CD4-positive, alpha-beta T cell treated with Interleukin-17A for 1 hour (primary cell): ENCODE data around the gene RAB34.
A peak's percentile ranks its signal among the peaks of the same experiment; 100 is the strongest.
"Not testable (repeated sequence)": the region's sequence is repeated elsewhere in the genome, so short reads cannot be mapped to it uniquely, and the experiment has no call there.

Experiments
- DNase-seq: peaks from one replicate; pipeline ENCODE4 v3.0.0-alpha.2; 2020

RAB34 gene

DNA sequence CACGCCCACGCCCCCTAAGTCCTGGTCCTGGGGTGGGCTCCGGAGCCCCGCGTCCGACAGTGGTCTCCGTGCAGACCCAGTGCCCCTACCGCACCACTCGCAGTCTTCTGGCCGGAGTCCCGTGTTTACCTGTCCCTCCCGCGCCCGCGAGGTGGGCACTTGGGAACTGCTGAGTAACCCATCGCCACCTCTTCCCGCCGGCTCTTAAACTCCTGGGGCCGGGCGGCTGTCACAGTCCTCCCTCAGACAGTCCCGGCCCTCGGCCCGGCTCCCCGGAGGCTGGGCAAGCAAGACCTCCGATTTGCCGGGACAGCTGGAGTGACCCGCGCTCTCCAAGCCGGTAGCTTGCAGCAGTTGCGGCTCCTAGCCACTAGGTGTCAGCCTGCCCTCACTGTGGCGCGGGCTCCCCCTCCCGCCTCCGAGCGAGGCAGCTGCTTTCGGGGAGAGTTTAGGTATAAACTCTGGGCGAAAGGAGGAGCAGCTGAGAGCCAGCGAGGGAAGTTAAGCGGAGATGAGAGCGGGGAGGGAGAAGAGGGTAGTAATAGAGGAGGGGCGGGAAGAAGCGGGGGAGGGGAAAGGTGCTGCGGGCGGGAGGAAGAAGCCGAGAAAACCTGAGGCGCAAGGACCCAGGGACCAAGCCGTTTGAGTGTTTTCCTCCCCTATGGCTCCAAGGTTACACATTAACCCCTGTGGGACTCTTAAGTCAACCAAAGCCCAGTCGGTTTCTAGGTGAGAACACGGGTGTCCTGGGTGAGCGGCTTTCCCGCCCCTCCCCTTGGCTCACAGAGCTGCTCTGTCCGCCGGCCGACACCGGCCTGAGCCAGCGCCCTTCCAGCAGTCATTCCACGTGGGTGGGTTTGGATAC, 9.2 kb upstream of the RAB34 start:
- peak; percentile 93 for DNase-seq

DNA sequence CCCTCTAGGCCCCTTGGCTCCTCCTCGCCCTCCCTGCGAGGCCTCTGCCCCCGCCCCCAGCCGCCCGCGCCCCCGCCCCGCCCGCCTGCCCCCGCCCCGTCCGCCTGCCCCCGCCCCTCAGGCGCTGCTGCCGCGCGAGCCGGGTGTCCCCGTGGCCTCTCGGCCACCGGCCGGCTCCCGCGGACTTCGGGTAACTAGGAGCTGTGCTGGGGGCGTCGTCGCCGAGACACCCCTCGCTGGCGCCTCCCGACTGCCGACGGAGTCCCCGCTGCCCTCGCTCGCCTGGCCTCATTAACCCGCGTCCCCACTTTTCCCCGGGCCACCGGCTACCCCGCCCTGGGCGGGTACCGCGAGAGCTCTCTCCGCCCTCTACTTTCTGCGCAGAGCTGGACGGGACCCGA, 8.6 kb upstream of the RAB34 start, which contains the start of gene TLCD1:
TLCD1 (minus strand) TSS at position 8 of the 401 bp plus-strand sequence. CDS start 136 bp downstream, outside the sequence.
- DNase-seq: peak; percentile 71

DNA sequence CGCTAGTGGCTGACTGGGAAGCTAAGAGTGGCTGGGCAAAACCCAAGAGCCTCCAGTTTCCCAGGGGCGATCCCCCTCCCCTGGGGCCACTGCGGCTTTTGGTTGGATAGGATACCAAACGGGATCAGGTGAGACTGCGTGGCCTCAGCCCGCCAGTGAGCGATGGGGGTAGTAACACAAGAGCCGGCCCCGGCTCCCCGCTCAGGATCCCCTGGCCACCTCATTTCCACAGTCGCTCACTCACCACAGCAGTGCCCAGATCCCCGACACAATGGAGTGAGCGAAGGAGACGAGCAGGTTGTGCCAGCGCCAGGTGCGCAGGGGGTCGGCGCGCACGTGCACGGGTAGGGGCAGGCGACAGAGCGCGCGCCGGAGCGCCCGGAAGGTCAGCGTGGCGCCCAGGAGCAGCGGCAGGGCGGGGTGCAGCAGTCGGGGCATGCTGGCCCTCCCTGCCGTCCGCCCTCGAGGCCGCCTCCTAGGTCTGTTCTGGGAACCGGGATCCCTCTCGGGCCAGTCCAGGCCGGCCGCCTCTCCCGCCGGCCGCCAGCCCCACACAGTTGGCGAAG, 8.1 kb upstream of the RAB34 start:
- DNase-seq: no peak

DNA sequence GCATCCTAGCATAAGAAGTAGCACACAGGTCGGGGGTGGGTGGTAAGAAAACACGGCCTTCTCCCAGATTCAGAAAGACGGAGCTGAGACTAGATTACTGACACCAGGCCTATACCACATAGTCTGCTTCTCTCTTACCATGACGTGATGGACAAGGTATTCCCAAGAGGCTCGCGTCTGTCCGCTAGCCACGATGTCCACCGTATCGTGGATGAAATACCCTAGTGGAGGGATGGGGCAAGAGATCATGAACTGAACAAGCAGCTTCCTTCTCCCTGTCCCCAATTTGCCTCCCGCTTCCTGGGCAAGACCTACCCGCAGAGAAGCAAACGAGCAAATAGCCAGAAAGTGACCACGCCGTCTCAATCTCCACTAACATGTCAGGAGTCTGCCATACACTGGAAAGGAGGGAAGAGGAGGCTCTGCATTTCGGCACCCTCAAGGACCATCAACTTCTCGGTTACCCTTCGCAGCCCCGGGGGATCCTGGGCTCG, 7.5 kb upstream of the RAB34 start:
- peak; percentile 25 for DNase-seq

DNA sequence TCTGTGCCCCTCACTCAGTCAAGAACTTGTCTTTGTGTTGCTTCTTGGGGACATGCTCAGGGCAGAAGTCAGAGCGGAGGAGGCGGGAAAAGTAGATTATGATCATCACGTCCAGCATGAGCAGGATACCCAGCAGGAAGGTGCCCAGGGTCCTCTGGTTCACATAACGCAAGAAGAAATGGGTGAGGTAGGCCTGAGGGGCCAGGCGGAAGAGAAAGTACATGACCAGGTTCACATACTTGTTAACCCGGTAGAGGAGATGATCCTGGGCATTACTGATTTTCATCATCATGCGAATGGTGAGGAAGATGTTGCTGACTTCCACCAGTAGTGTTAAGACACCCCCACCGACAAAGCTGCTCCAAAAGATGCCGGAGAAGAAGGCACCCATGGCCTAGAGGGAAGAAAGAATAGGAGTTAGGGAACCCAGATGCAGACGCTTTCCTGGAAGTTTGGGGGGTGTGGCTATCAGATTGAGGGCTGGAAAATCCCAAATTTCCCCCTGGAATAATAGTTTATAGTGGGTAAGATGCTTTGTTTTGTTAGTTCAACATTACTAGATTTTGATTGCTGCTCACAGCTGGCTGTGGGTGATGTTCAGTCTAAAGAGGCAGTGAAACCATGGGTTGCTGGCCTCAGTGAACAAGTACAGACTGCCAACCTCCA, 7.0 kb upstream of the RAB34 start:
- DNase-seq: no peak

DNA sequence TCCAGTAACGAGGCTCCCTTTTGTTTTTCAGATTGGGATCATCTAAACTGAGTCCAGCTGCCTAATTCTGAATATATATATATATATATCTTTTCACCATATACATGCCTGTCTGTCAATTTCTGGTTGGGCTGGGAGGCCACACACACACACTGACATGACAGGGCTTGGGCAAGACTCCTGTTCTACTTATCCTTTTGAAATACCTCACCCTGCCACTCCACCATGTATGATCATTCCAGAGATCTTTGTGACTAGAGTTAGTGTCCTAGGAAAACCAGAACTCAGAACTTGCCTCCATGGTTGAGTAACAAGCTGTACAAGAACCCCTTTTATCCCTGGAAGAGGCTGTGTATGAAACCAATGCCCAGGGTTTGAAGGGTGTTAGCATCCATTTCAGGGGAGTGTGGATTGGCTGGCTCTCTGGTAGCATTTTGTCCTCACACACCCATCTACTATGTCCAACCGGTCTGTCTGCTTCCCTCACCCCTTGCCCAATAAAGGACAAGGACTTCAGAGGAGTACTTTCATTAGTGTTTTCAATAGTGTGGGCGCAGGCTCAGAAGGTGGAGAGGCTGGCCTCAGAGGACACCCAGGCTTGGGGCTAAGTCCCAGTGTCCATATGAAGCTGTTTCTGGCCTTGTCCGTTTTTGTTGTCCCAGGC, 6.3 kb upstream of the RAB34 start:
- DNase-seq: not testable (repeated sequence)

DNA sequence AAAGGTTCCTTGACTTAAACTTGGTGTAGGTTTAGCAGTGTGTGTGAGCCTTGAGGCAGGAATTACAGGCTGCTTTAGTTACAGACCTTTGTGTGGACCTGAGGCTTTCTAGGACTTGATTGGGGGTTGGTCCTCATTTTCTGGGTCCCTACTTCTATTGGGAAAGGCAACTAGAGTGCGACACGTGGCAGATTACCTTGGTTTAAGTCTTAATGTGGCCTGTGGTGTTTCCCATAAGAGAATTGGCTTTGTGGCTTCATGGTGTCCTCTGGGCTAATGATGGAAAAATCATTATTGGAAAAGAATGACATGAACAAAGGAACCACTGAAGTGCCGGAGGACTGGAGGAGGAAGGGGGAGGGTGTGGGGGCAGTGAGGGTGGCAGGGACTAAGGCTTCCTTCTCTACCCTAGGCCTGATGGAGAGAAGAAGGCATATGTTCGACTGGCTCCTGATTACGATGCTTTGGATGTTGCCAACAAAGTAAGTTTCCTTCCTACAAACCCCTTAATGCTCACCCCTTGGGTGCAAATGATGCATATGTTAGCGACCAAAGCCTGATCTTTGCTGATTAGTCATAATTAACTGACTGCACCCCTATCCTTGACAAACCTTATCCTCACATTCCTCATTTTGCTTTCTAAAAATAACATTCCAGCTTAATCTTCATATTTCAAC, 5.6 kb upstream of the RAB34 start:
- DNase-seq: no peak

DNA sequence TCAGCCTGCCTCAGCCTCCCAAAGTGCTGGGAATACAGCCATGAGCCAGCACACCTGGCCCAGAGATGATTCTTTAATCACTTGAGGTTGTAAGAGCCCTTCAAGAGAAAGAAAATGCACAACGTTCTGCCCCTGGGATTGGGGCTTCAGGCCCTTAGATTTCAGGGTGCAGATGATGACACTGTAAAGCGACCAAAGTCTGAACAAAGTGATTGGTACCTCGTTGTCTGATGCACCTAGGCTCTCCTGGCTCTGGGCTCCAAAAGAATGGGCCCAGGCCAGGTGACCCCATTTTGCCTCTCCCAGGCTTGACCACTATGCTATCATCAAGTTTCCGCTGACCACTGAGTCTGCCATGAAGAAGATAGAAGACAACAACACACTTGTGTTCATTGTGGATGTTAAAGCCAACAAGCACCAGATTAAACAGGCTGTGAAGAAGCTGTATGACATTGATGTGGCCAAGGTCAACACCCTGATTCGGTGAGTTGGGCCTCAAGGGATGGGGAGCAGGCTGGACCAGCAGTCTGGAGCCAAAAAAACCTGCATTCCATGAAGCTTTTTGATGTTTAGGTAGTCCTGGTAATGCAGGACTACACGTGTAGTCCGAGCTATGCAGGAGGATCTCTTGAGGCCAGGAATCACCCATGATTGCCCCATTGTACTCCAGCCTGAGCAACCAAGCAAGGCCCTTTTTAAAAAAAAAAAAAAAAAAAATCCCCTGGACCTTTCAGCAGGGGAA, 4.9 kb upstream of the RAB34 start:
- no peak for DNase-seq

DNA sequence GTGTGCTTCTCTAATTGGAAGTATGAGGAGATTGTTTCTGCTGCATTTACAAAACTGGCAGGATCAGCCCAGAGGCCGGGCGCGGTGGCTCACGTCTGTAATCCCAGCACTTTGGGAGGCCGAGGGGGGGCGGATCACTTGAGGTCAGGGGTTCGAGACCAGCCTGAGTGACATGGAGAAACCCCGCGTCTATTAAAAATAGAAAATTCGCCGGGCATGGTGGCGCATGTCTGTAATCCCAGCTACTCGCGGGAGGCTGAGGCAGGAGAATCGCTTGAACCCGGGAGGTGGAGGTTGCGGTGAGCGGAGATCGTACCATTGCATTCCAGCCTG, 3.3 kb upstream of the RAB34 start:
- not testable (repeated sequence) for DNase-seq

DNA sequence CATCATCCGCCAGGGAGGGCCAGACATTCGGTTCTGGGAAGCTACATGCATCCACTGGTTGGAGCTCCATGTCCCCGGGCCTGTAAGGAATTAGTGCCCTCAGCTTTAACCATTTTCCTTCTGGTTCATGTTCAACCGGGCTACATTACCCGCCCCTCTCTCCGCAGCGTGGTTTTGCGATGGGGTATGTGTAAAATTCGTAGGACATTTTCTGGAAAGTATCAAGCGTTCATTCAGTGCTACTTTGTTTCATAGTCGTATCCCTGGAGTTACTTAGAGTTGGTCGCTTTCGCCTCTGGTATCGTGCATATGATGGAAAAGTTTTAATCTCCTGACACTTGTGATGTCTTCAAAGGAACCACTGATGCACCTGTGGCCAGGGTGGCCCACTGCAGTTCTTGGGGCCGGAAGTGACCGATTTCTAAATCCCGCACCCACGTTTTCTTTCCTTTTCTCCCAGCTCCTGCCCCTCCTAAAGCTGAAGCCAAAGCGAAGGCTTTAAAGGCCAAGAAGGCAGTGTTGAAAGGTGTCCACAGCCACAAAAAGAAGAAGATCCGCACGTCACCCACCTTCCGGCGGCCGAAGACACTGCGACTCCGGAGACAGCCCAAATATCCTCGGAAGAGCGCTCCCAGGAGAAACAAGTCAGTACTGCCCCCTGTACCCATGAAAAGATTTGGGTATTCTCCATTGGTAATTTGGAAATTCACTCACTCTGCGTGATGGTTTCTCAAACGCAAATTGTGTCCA, 2.8 kb upstream of the RAB34 start:
- peak; percentile 48 for DNase-seq

DNA sequence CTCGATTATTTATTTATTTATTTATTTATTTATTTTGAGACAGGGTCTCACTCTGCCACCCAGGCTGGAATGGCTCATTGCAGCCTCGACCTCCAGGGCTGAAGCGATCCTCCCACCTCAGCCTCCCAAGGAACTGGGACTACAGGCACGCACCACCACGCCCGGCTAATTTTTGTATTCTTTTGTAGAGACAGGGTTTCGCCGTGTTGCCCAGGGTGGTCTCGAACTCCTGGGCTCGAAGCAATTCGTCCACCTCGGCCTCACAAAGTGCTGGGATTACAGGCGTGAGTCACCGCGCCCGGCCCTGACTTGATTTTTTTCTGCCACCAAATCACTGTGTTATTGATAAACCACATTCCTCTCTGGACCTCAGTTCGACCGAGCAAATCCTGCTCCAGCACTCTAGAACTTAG, 1.4 kb upstream of the RAB34 start:
- DNase-seq: no peak

DNA sequence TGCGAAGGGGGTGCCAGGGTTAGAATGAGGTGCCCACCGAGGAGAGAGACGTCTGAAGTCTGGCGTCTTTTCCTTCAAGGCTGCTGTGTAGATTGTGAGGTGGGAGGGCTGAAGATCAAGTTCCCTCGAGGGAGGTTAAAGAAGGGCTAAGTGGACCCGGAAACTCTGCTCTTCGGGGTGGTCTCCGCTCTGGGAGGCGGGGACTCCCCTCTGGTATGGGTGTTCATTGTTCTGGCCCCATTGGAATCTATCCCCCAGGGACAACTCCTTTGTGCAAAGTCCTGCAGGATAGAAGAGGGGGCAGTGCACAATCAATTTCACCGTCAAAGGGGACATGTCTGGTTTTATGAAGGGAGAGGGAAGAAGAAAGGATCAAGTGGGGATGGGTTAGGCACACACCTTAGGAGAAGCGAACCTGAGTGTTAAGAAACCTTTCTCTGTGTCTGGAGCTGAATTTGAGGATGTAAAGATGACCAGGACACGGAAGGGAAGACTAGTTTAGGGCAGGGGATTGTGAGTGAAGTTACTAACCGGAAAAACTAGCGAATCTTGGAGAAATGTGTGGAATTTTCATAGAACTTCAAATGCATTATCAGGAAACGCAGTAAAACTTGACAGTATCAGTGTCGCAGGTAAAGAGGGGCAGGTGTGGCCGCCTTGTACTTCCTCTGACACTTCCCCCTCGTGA, 809 bp upstream of the RAB34 start:
- DNase-seq: no peak

DNA sequence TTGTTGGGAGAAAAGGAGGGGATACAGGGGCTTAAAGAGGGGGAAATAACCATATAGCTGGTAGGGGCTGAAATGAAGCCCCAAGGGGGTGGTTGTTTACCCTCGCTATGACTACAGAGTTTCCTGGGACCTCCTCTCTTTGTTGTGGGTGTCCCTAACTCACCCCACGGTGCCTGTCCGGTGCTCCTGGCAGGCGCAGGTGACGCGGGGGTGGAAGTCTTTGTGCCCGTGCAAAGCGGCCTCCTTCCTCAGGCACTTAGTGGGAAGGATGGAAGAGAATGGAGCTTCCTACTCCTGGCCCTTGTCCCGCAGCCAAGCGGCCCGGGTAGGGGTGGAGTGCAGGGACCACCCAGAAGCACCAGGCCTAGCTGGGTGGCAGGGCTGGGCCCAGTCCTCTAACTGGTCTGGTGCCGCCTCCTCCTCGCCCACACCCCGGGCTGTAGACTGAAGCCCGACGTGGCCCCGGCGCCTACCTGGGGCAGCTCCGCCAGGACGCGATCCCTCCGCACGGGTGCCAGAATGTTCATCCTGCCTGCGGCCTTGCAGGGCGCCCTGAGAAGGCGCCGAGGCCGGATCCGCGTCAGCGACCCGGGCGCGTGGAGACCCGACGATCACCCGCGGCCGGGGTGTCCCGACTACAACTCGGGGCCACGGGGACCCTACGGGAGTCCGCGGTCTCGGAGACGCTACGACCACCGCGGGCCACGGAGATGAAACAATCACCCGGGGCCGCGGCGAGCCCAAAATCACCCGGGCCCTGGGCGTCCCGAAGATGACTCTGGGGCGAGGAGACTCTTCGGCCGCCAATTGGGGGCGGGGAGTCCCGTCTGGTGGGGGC, 709 bp downstream of the RAB34 start:
- DNase-seq: no peak

DNA sequence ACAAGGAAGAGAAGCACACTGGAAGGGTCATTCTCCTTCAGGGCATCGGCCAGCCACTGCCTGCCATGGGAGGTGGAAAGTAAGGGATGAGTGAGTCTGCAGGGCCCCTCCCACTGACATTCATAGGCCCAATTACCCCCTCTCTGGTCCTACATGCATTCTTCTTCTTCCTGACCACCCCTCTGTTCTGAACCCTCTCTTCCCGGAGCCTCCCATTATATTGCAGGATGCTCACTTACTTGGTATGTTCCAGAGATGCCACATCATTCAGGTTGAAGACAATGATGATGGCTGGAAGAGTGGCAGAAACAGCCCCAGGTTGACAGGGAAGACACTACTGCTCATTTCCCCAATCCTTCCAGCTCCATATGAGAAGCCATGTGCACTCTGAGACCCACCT, 2.5 kb downstream of the RAB34 start:
- no peak for DNase-seq

DNA sequence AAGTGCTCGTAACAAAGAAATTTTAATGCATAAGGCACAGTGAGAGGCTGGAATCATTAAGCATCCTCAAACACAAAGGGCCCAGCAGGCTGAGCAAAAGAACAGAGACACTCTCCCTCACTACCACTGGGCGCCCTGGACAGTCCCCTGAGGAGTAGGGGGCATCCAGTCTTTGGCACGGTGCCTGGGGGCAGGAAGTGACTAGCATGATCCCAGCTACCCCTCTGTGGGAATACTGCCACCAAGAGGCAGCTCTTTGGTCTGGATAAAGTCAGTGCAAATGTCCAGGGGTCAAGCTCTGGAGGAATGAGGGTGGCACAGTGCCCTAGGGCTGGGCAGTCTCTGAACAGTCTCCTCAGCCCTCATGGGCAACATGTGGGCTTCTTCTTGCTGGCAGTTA, 3.4 kb downstream of the RAB34 start:
- DNase-seq: no peak

DNA sequence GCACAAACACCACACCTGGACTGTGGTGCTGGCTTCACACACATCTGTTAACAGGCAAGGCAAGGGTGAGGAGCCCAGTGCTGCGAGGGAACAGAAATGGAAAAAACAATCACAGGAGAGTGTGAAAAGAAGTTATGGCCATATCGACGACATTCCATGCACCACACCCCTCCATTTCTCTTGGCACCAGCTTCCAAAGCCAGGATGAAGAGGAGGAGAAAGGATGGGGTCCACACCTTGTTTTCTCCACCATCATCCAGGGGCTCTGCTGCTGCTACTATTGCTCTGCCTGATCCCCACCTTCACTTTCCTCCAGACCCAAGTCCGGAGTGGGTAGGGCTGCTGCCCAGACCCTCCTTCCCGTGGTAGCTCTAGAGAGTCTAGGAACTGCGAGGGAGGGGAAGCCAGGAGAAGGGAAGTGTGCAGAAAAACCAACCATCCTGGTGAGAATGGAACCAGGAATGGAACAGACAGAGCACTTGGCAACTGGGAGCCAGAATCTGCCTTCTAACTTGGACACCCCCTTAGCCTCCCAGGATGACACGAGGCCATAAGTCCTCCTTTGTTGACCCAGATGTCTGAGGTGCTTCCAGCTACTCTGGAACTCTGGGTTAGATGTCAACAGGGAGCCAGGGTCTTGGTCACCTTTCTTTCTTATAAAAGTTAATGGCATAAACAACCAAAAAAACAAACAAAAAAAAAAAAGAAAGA, 4.8 kb downstream of the RAB34 start:
- DNase-seq: no peak

DNA sequence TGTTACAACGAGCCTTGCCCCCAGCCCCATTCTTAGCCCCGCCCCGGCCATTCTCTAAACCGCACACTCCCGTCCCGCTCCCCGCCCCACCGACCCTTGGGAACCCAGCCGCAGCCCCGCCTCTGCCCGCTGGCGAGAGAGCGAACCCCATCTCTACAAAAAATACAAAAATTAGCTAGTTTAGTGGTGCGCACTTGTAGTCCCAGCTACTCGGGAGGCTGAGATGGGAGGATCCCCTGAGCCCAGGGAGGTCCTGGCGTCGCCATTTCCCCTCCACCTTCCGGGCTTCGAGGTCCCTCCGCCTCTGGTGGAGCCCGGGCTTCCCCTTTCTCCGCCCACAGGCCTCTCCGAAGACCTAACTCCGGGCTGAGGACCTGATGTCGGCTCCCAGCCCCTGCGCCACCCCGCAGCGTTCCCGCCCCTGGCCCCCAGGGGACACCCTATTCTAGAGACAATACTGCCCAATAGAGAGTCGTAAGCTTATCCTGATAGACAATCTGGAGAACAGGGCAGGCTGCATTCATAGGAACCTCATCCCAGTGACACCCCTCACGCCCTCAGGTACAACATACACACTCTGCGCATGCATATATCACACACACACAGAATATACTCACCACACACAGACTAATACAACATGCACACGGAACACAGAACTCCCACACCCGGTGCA, 5.5 kb downstream of the RAB34 start:
- DNase-seq: peak; percentile 81

DNA sequence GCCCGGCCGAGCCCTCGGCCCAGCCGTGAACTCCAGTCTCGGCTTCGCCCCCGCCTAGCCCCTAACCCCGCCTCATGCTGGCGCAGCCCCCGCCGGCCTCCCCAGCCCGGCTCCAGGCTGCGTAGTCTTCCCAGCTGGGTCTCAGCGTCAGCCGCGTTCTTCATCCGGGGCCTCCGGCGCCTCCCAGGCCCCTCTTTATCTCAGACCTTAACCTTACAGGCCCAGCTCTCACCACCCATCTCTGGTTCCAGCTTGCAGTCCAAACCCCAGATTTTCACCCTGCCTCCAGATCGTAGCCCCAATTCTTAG, 6.0 kb downstream of the RAB34 start, which contains the start of gene PROCA1:
PROCA1 (minus strand) TSS at position 166 of the 309 bp plus-strand sequence. CDS start 228 bp downstream, outside the sequence.
- peak; percentile 48 for DNase-seq
